GM23338 (cell line): Measurements from ENCODE around the gene NR1I2. TPM values are rescaled to one million over a fixed set of nuclear protein-coding genes. Genes with fewer than 3 reads are reported as not detected.

Source experiments
- ATAC-seq: fragments of 200-7000 bp; cut with Tn5 transposase; 3 replicates; pipeline ENCODE4 v1.9.1; 2020
- DNase-seq: peaks from one replicate; pipeline ENCODE4 v3.0.0-alpha.2; 2015; ENCODE audit warnings: low spot score
- H2AFZ ChIP-seq: fragments of 200-600 bp; sonication (generic); 2 replicates; pipeline ENCODE4 v1.8.0; 2016; ENCODE audit warnings: antibody characterized with exemption, mild to moderate bottlenecking, moderate library complexity
- H3F3A ChIP-seq: fragments of 200-600 bp; sonication (generic); replicated peaks from 2 replicates; pipeline ENCODE4 v1.8.0; 2017; ENCODE audit warnings: antibody characterized with exemption, mixed run types, low read depth
- H3K27ac ChIP-seq: fragments of 200-600 bp; sonication (generic); 2 replicates; pipeline ENCODE4 v1.6.1; 2016; ENCODE audit warnings: low read depth
- H3K27me3 ChIP-seq: fragments of 200-600 bp; sonication (generic); 2 replicates; pipeline ENCODE4 v1.8.0; 2016; ENCODE audit warnings: mild to moderate bottlenecking, mixed run types, moderate library complexity; ENCODE audit not compliant: insufficient read depth
- H3K36me3 ChIP-seq: fragments of 200-600 bp; sonication (generic); 2 replicates; pipeline ENCODE4 v1.8.0; 2016; ENCODE audit warnings: mild to moderate bottlenecking; ENCODE audit not compliant: insufficient read depth
- H3K4me1 ChIP-seq: fragments of 200-600 bp; sonication (generic); 2 replicates; pipeline ENCODE4 v1.8.0; 2016; ENCODE audit warnings: mild to moderate bottlenecking, moderate library complexity; ENCODE audit not compliant: insufficient read depth
- H3K4me2 ChIP-seq: fragments of 200-600 bp; sonication (generic); 2 replicates; pipeline ENCODE4 v1.7.1; 2017; ENCODE audit warnings: mixed run types
- H3K4me3 ChIP-seq: fragments of 200-600 bp; sonication (generic); 2 replicates; pipeline ENCODE4 v1.6.1; 2016; ENCODE audit warnings: mixed run types
- H3K79me2 ChIP-seq: fragments of 200-600 bp; sonication (generic); replicated peaks from 2 replicates; pipeline ENCODE4 v1.8.0; 2017; ENCODE audit warnings: mild to moderate bottlenecking; ENCODE audit not compliant: insufficient read depth
- H3K9me2 ChIP-seq: fragments of 200-600 bp; sonication (generic); 2 replicates; pipeline ENCODE4 v1.8.0; 2017; ENCODE audit not compliant: insufficient read depth
- H4K20me1 ChIP-seq: fragments of 200-600 bp; sonication (generic); replicated peaks from 2 replicates; pipeline ENCODE4 v1.8.0; 2017; ENCODE audit warnings: mild to moderate bottlenecking; ENCODE audit not compliant: insufficient read depth
- H3K27ac Mint-ChIP-seq: 2 replicates; pipeline ENCODE4 v1.8.0; 2020; ENCODE audit warnings: inconsistent platforms, mild to moderate bottlenecking, moderate library complexity, mixed read lengths
- H3K27me3 Mint-ChIP-seq: 3 replicates; pipeline ENCODE4 v1.8.0; 2022; ENCODE audit warnings: low read depth, mild to moderate bottlenecking, moderate library complexity, mixed read lengths, inconsistent platforms; ENCODE audit not compliant: insufficient read depth, poor library complexity
- H3K36me3 Mint-ChIP-seq: 3 replicates; pipeline ENCODE4 v1.8.0; 2021; ENCODE audit warnings: low read depth, mild to moderate bottlenecking, inconsistent platforms, moderate library complexity, mixed read lengths
- H3K4me1 Mint-ChIP-seq: 3 replicates; pipeline ENCODE4 v1.8.0; 2020; ENCODE audit warnings: mild to moderate bottlenecking, inconsistent platforms, mixed read lengths
- H3K4me3 Mint-ChIP-seq: 3 replicates; pipeline ENCODE4 v1.8.0; 2021; ENCODE audit warnings: moderate library complexity, mild to moderate bottlenecking, inconsistent platforms, mixed read lengths
- H3K9me3 Mint-ChIP-seq: 3 replicates; pipeline ENCODE4 v1.8.0; 2020; ENCODE audit warnings: moderate library complexity, mild to moderate bottlenecking, inconsistent platforms, mixed read lengths
- CREB1 ChIP-seq: fragments of 250-450 bp; sonication (Bioruptor Pico); IDR thresholded peaks from 2 replicates; pipeline ENCODE4 v1.5.0; 2020; ENCODE audit warnings: low read depth, mild to moderate bottlenecking, moderate library complexity
- CTCF ChIP-seq, 2 experiments: fragments of 200-600 bp in 1 of 2; sonication (generic) in 1 of 2; conservative IDR thresholded peaks; 2 replicates each; pipeline versions ENCODE4 v1.5.1 to v1.6.1; 2016 to 2017; ENCODE audit warnings: antibody characterized with exemption in 2 of 2, low read depth in 2 of 2, mild to moderate bottlenecking in 2 of 2, moderate library complexity in 1 of 2
- ETS1 ChIP-seq: IDR thresholded peaks from 2 replicates; pipeline ENCODE4 v1.6.1; 2016; ENCODE audit warnings: antibody characterized with exemption
- EZH2 ChIP-seq: fragments of 200-600 bp; sonication (generic); IDR thresholded peaks from one replicate; pipeline ENCODE4 v1.8.0; 2017; ENCODE audit warnings: antibody characterized with exemption, mild to moderate bottlenecking, low read depth; ENCODE audit not compliant: unreplicated experiment
- REST ChIP-seq: IDR thresholded peaks from one replicate; pipeline ENCODE4 v1.6.1; 2018; ENCODE audit warnings: antibody characterized with exemption; ENCODE audit not compliant: unreplicated experiment
- ZNF114 ChIP-seq: fragments of 250-450 bp; sonication (Bioruptor Pico); IDR thresholded peaks from 2 replicates; pipeline ENCODE4 v1.5.0; 2020; ENCODE audit warnings: mild to moderate bottlenecking, moderate library complexity
- ZNF331 ChIP-seq: fragments of 250-450 bp; sonication (Bioruptor Pico); IDR thresholded peaks from 2 replicates; pipeline ENCODE4 v1.5.0; 2020; ENCODE audit warnings: low read depth, mild to moderate bottlenecking, moderate library complexity
- polyA plus RNA-seq: library from polyadenylated mRNA; unstranded; fragments of >200 nt; fragmentation: Nextera tagmentation; extraction: Ambion mirVana; gene quantifications from 2 replicates; pipeline ENCODE4 v1.2.1, GENCODE V29; 2016
- total RNA-seq: library from RNA; depleted of rRNA; stranded (reverse); fragments of >200 nt; shearing (Covaris generic); gene quantifications from 2 replicates; pipeline ENCODE4 v1.2.3, GENCODE V29; 2014

NR1I2 gene
- total and polyA plus RNA-seq, 2 experiments from 2014 or later: 0.89 to 4.4 TPM

- H3K4me3 Mint-ChIP-seq: no peak overlapping the region
- peak overlapping the region; percentile 50; the same call in 1 of the 2 replicates for H3K27ac ChIP-seq
Observed at GRCh38 chr3:119831941-119832371, 50.1 kb downstream of the NR1I2 start.

More at GRCh38 chr3:119831941-119832371, 50.1 kb downstream of the NR1I2 start:
- H3K4me3 ChIP-seq: no peak overlapping the region
- no peak overlapping the region for H3K4me2 ChIP-seq
- no peaks in the 10 kb centered on the region for H3F3A ChIP-seq
- TF ChIP-seq CREB1 (CRISPR knock-in tag) (no peak), ZNF331 (CRISPR knock-in tag) (no peak), CTCF (conservative IDR thresholded peaks at IDR 0.05; ENCODE audit: low read depth in 2 of 2) (no peak), ZNF114 (no peak), ETS1 (no peak), REST (no peak), EZH2 (no peak)
- H3K9me3 Mint-ChIP-seq: no peaks in the 10 kb centered on the region
- no peaks in the 10 kb centered on the region for H3K9me2 ChIP-seq
- H2AFZ ChIP-seq: no peak overlapping the region
- H3K4me1 Mint-ChIP-seq: peaks cover 37% of the 10 kb centered on the region
- H3K27me3 Mint-ChIP-seq: no peaks in the 10 kb centered on the region
- H3K27me3 ChIP-seq: no peaks in the 10 kb centered on the region
- no peaks in the 10 kb centered on the region; the same call in 1 of the 2 replicates for H4K20me1 ChIP-seq
- H3K79me2 ChIP-seq: 0 out of 2 replicates have a peak, but pooled peaks cover 4% of the 10 kb centered on the region
- H3K36me3 ChIP-seq: no peaks in the 10 kb centered on the region
- peaks cover 39% of the 10 kb centered on the region for H3K4me1 ChIP-seq
- peaks cover 3% of the 10 kb centered on the region; the same call in 1 of the 3 replicates for H3K36me3 Mint-ChIP-seq
- ATAC-seq (no peak), DNase-seq (no peak)
- H3K27ac Mint-ChIP-seq: peak overlapping the region; percentile 24; the same call in 1 of the 2 replicates
